ENCODE data around the gene AQP3. TPM values are rescaled to one million over a fixed set of nuclear protein-coding genes. Genes with fewer than 3 reads are reported as not detected.
"Not testable (repeated sequence)": the region's sequence is repeated elsewhere in the genome, so short reads cannot be mapped to it uniquely, and the experiment has no call there.

AQP3 gene
- total and polyA plus RNA-seq, 2 of the 4 experiments (the other 2 are of a cell fraction): 3.8 to 12.2 TPM

- H3K79me1 ChIP-seq (ENCODE audit: low read depth in 1 of 2, low read length in 2 of 2); H4K91ac ChIP-seq (ENCODE audit: insufficient read depth, low read depth, low read length); H3K9ac ChIP-seq (ENCODE audit: low read depth, low read length); H2AK9ac ChIP-seq (replicated peaks; ENCODE audit: low read depth, low read length, poor library complexity); POLR2A ChIA-PET (ENCODE audit: unreplicated experiment); ATAC-seq (ENCODE audit: low read depth); H3K14ac ChIP-seq (replicated peaks; ENCODE audit: low read depth, low read length); H3K27ac ChIP-seq (ENCODE audit: insufficient read depth, low read length); H2AK5ac ChIP-seq (ENCODE audit: low read depth, low read length); H3K4me2 ChIP-seq (ENCODE audit: low read depth, low read length); H2BK20ac ChIP-seq (ENCODE audit: low read depth, low read length); H2AFZ ChIP-seq (replicated peaks; ENCODE audit: low read length, poor library complexity); H3K4me3 ChIP-seq (ENCODE audit: insufficient read depth, low read depth, low read length); BruUV-seq (replicated peaks); H4K20me1 ChIP-seq (ENCODE audit: insufficient read depth, low read length); H2BK120ac ChIP-seq (ENCODE audit: low read depth, low read length); H3K9me3 ChIP-seq (ENCODE audit: control insufficient read depth, insufficient read depth, low read length); H3K18ac ChIP-seq (ENCODE audit: low read depth, low read length); H4K5ac ChIP-seq (ENCODE audit: low read depth, low read length); H4K8ac ChIP-seq (ENCODE audit: low read depth in 2 of 2, low read length in 2 of 2); DNase-seq; H2BK5ac ChIP-seq (ENCODE audit: low read depth, low read length, poor library complexity, severe bottlenecking); H3K27me3 ChIP-seq (ENCODE audit: control insufficient read depth, insufficient read depth, low read length); H3K56ac ChIP-seq (ENCODE audit: extremely low read depth, insufficient read depth, low read length); H3K4ac ChIP-seq (ENCODE audit: low read depth, low read length); H3K4me1 ChIP-seq (ENCODE audit: control insufficient read depth, insufficient read depth, low read length); H2BK15ac ChIP-seq (ENCODE audit: low read depth, low read length); CTCF ChIA-PET; H3K36me3 ChIP-seq (ENCODE audit: control insufficient read depth, insufficient read depth, low read length); in situ Hi-C loops (cut with MboI; ENCODE audit: low sequenced_read_pairs); H3K23ac ChIP-seq (ENCODE audit: low read depth, low read length): not testable (repeated sequence)
- WGBS, 2 experiments (ENCODE audit: extremely low coverage in 2 of 2, insufficient read length in 1 of 2): 85% methylated on average over 2 of the region's 5 CpGs; no CpG with 5 or more reads in 1 of the 2 experiments
- dilution Hi-C loops (cut with HindIII; ENCODE audit: low sequenced_read_pairs, unreplicated experiment): loop anchor here (25.0 kb wide), 1 partner anchor 167 kb away; the partner anchor contains the start of gene NFX1
- intact Hi-C loops (cut with micrococcal nuclease): loop anchor here (5.0 kb wide), 1 partner anchor 47 kb away; no protein-coding TSS in a partner anchor
- peaks cover 13% of the 10 kb centered on the region for H3K9me1 ChIP-seq (ENCODE audit: insufficient read depth, low read length)
Observed at GRCh38 chr9:33454661-33455026, 7.3 kb upstream of the AQP3 start.
